ENCODE results near the gene RNPC3. TPM values are rescaled to one million over a fixed set of nuclear protein-coding genes. Genes with fewer than 3 reads are reported as not detected.

Gene RNPC3
- total and polyA plus RNA-seq, 2 of the 8 experiments (the other 6 are each of a cell fraction or from before 2014, with no cell fraction given), result 10.9 to 12.8 TPM

- TF ChIP-seq CHD7 (IDR thresholded peaks at IDR 0.05; ENCODE audit: insufficient replicate concordance, low read length) (no peak), TAF7 (optimal IDR thresholded peaks at IDR 0.05; ENCODE audit: borderline replicate concordance, low read depth, low read length) (no peak), CREB1 (IDR thresholded peaks at IDR 0.05) (no peak), ASH2L (IDR thresholded peaks at IDR 0.05; ENCODE audit: low read length) (no peak), HDAC2 (IDR thresholded peaks at IDR 0.05; ENCODE audit: borderline replicate concordance in 1 of 2, low read depth in 2 of 2, low read length in 2 of 2) (no peak), SP1 (IDR thresholded peaks at IDR 0.05; ENCODE audit: low read depth, low read length) (no peak), CHD1 (IDR thresholded peaks at IDR 0.05; ENCODE audit: low read depth, low read length) (no peak), KDM5A (IDR thresholded peaks at IDR 0.05; ENCODE audit: low read length) (no peak), HDAC6 (IDR thresholded peaks at IDR 0.05; ENCODE audit: low read depth, low read length) (no peak)
Observed at GRCh38 chr1:103582464-103582863, 57.0 kb downstream of the RNPC3 start (continued).

All from H1 (cell line).